HG03060 (cell line): Measurements from ENCODE around the gene ARHGEF3.

Experiments
- ATAC-seq: cut with Tn5 transposase; IDR thresholded peaks from one replicate; pipeline ENCODE4 v1.9.1; 2021; ENCODE audit warnings: low read depth, moderate number of reproducible peaks; ENCODE audit not compliant: unreplicated experiment

Gene ARHGEF3, protein sequence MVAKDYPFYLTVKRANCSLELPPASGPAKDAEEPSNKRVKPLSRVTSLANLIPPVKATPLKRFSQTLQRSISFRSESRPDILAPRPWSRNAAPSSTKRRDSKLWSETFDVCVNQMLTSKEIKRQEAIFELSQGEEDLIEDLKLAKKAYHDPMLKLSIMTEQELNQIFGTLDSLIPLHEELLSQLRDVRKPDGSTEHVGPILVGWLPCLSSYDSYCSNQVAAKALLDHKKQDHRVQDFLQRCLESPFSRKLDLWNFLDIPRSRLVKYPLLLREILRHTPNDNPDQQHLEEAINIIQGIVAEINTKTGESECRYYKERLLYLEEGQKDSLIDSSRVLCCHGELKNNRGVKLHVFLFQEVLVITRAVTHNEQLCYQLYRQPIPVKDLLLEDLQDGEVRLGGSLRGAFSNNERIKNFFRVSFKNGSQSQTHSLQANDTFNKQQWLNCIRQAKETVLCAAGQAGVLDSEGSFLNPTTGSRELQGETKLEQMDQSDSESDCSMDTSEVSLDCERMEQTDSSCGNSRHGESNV

GRCh38 chr3:56801662-56802377 is at the start of gene ARHGEF3:
Gene ARHGEF3, minus strand, starts transcription at chr3:56801949. Its CDS starts 151 bp downstream, at chr3:56801798.
- ATAC-seq = no peak

- no peak for ATAC-seq
These were observed 47.9 kb upstream of the ARHGEF3 start for GRCh38 chr3:56849698-56850097.

- no peak for ATAC-seq
These were observed 43.8 kb upstream of the ARHGEF3 start for GRCh38 chr3:56845505-56845904.

GRCh38 chr3:56844536-56844935 is 42.8 kb upstream of the ARHGEF3 start:
- no peak for ATAC-seq

DNA sequence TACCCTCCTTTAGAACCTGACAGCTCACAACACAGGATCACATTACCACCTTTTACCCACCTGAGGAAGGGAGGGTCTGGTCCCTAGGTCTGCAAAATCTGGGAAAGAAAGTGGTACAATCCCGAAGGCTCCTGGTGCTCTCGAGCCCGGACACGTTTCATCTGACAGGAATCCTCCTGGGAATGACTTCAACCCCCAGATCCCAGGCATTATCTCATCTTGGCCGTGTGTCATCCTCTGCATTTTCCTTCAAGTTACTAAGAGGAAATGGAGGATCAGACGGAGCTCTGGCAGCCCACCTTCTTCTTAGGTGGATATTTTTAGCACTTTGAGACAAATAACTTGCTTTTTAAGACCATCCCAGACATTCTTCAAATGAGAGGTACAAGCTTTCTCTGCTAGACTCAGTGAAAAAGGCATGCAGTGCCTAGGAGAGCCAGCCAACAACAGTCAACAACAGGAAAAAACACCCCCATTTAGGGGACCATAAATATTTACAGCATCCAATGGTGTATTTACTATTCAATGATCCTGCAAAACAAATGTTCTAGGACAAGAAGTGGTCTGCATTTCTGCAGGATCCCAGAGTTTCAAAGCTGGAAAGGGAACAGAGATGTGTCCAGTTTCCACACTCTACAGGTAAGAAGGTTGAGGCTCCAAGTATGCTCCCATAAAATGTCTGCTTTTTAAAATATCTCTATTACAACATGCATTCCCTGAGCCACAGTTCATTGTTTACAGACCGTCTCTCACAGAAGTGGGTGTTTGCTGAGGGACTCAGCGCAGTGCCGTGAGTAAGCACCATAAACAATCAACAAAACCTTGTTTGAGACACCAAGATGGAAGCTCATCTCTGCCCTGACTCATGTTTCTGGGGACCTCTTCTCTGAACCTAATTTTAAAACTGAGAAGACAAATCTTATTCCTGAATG is 38.3 kb upstream of the ARHGEF3 start:
- ATAC-seq = no peak

DNA sequence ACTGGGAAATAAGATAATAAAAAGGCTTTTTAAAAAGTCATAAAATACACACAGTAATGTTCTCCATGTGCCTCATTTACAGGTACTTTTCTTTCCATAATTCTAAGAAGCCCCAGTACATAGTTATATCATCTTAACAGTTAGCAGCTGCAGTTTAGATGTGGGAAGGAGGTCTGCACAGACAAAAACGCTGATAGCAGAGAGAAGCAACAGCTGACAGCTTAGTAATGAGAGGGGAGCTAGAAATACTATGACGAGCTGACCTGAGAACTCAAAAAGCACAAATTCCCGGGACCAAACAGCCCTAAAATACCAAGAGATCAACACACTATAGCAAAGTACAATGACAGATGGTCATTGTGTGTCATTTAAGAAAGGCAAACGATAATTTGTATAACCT is 36.7 kb upstream of the ARHGEF3 start:
- no peak for ATAC-seq

GRCh38 chr3:56837196-56837955 is 35.6 kb upstream of the ARHGEF3 start:
- no peak for ATAC-seq

DNA sequence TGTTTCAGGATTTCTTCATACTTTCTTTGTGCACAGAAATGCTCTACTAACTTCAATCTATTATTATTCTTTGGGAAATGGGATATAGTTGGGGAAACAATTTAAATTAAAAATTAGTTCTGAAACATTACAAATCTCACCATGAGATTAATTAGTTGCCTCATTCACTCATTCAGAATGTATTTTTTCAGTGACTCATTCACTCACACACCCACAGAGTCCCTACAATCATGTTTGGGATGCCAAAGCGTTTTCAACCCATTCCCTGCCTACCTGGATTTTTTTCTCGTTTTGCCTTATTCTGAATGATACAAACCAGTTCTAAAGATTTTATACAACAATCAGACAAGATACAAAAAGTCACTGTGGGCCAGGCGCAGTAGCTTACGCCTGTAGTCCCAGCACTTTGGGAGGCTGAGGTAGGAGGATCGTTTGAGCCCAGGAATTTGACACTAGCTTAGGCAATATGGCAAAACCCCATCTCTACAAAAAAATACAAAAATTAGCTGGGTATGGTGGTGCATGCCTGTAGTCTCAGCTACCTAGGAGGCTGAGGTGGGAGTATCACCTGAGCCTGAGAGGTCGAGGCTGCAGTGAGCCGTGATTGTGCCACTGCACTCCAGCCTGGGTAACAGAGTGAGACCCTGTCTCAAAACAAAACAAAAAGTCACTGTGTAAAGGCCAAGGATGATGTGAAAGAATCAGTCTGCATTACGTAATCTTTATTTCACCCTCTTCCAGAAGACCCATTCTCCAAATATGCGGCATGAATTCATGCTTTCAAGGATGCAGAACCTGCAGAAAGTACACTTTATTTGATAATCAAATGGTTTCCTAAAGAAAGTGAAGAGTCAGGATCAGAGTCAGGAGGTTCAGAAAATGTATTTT is 34.8 kb upstream of the ARHGEF3 start:
- ATAC-seq = no peak

- no peak for ATAC-seq
These were observed 34.0 kb upstream of the ARHGEF3 start for GRCh38 chr3:56835650-56836227.

GRCh38 chr3:56833536-56833935 is 31.8 kb upstream of the ARHGEF3 start:
- ATAC-seq = no peak

GRCh38 chr3:56833022-56833421 is 31.3 kb upstream of the ARHGEF3 start:
- no peak for ATAC-seq

DNA sequence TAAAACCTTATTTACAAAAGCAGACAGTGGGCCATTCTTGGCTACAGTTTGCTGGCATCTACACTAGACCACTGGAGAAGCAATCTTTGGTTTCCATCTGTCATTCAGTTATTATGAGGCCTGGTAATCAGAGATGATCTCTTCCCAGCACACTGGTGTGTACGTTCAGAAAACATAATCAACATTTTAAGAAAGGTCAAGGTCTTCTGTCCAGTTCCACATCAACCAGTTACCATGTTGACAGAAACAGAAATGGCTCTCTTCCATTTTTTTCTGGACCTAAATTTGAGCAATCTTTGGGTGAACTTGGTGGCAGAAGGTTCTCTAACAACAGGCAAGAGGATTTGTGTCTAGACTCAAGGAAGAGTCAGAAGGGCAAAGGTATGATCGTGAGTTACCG is 29.8 kb upstream of the ARHGEF3 start:
- ATAC-seq = no peak

GRCh38 chr3:56830884-56831283 is 29.1 kb upstream of the ARHGEF3 start:
- no peak for ATAC-seq

DNA sequence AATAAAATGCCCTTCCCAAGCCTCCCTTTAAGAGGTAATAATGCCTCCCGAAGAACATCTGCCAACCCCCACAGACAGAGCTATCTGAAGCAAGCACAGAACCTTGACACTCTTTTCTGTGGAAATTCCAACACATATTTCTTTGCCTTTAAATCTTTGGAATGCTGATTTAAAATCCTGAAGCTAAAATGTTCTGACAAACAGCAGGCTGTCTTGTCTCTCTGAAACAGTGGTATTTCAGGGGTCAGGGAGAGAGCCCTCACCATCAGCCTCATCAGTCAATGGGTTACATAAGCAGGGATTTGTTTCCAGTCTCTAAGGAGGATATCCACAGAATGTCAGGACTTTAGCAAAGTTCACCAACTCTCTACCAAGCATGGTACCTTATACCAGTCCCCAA is 27.8 kb upstream of the ARHGEF3 start:
- no peak for ATAC-seq

- ATAC-seq = no peak
These were observed 25.3 kb upstream of the ARHGEF3 start for GRCh38 chr3:56826831-56827722.

DNA sequence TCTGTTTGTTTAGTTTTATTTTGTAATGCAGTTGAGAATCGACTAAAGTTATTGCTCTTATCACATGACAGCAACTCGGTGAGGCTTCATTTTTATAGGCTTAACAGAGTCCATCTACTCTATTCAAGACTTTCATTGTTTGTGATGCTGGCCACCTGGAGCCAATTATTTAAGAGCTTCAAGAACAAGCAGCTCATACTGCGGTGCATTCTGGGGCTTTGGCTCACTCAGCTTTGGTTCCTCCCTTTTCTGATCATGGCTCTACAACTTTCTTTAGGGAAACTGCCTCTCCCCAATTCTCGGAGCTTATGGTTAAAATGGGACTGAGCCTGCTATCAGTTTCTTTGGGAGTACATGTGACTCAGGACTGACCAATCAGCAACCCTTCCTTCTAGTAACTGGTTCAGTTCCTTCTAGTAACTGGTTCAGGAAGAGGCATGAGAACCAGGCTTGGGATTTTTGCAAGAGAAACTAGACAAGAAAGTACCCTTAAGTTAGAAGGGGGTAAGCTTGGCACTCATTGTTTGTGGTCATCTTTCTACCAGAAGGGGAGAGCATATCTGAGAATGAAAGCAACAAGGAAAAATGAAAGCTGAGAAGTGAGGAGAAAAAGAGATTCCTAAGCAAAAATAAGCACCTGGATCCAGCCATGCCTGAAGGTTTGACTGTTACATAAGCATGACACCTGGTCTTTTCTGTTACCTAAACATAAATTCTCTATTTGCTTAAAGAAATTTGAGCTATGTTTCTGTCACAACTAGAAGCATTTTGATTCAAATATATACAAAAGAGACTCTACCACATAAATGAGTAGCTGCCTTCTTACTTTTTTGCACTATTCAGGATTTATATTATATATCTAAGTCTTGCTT is 24.1 kb upstream of the ARHGEF3 start:
- ATAC-seq = no peak
